Measurements from ENCODE around the gene IRF9.

- no peak for TF ChIP-seq POLR2AphosphoS5 (IDR thresholded peaks at IDR 0.05)
- TF ChIP-seq, protein P1, sequence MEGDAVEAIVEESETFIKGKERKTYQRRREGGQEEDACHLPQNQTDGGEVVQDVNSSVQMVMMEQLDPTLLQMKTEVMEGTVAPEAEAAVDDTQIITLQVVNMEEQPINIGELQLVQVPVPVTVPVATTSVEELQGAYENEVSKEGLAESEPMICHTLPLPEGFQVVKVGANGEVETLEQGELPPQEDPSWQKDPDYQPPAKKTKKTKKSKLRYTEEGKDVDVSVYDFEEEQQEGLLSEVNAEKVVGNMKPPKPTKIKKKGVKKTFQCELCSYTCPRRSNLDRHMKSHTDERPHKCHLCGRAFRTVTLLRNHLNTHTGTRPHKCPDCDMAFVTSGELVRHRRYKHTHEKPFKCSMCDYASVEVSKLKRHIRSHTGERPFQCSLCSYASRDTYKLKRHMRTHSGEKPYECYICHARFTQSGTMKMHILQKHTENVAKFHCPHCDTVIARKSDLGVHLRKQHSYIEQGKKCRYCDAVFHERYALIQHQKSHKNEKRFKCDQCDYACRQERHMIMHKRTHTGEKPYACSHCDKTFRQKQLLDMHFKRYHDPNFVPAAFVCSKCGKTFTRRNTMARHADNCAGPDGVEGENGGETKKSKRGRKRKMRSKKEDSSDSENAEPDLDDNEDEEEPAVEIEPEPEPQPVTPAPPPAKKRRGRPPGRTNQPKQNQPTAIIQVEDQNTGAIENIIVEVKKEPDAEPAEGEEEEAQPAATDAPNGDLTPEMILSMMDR (IDR thresholded peaks at IDR 0.05) = no peak
- TF ChIP-seq POLR2A (IDR thresholded peaks at IDR 0.05) = no peak
- TF ChIP-seq EP300 (IDR thresholded peaks at IDR 0.05) = no peak
Measured at GRCh38 chr14:24132976-24133375, 28.1 kb upstream of the IRF9 start.

Data from sigmoid colon (tissue), 4 donors.